ENCODE measurements around the gene TFDP2.
"Not testable (repeated sequence)": the region's sequence is repeated elsewhere in the genome, so short reads cannot be mapped to it uniquely, and the experiment has no call there.

DNA sequence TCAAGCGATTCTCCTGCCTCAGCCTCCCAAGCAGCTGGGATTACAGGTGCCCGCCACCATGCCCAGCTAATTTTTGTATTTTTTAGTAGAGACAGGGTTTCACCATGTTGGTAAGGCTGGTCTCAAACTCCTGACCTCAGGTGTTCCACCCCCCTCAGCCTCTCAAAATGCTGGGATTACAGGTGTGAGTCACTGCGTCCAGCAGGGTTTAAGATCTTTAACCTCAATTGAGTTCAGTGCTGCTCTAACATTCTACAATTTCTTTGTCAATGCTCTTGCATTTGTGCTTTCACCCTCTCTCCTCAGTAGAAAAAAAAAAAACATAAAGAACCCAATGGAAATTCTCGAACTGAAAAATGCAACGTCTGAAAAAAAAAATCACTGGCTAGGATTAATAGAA, 60.4 kb downstream of the TFDP2 start:
- TF ChIP-seq, protein P1, sequence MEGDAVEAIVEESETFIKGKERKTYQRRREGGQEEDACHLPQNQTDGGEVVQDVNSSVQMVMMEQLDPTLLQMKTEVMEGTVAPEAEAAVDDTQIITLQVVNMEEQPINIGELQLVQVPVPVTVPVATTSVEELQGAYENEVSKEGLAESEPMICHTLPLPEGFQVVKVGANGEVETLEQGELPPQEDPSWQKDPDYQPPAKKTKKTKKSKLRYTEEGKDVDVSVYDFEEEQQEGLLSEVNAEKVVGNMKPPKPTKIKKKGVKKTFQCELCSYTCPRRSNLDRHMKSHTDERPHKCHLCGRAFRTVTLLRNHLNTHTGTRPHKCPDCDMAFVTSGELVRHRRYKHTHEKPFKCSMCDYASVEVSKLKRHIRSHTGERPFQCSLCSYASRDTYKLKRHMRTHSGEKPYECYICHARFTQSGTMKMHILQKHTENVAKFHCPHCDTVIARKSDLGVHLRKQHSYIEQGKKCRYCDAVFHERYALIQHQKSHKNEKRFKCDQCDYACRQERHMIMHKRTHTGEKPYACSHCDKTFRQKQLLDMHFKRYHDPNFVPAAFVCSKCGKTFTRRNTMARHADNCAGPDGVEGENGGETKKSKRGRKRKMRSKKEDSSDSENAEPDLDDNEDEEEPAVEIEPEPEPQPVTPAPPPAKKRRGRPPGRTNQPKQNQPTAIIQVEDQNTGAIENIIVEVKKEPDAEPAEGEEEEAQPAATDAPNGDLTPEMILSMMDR (IDR thresholded peaks at IDR 0.05; ENCODE audit: low read depth, low read length) = not testable (repeated sequence)
- not testable (repeated sequence) for TF ChIP-seq MYC (IDR thresholded peaks at IDR 0.05; ENCODE audit: low read depth, low read length); POLR2A (IDR thresholded peaks at IDR 0.05; ENCODE audit: extremely low read depth, insufficient read length)
- TF ChIP-seq, protein P2, sequence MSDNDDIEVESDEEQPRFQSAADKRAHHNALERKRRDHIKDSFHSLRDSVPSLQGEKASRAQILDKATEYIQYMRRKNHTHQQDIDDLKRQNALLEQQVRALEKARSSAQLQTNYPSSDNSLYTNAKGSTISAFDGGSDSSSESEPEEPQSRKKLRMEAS (IDR thresholded peaks at IDR 0.05; ENCODE audit: low read depth, low read length) = not testable (repeated sequence)

Measured in NB4 (cell line).